Stimulated activated CD4-positive, alpha-beta T cell treated with anti-CD3 and anti-CD28 coated beads, Interleukin-15, amount 100 ng/mL, for 24 hours (primary cell): ENCODE data around the gene MICALL2.

ENCODE experiments used
- DNase-seq: peaks from one replicate; pipeline ENCODE4 v3.0.0-alpha.2; 2020

MICALL2 gene

DNA sequence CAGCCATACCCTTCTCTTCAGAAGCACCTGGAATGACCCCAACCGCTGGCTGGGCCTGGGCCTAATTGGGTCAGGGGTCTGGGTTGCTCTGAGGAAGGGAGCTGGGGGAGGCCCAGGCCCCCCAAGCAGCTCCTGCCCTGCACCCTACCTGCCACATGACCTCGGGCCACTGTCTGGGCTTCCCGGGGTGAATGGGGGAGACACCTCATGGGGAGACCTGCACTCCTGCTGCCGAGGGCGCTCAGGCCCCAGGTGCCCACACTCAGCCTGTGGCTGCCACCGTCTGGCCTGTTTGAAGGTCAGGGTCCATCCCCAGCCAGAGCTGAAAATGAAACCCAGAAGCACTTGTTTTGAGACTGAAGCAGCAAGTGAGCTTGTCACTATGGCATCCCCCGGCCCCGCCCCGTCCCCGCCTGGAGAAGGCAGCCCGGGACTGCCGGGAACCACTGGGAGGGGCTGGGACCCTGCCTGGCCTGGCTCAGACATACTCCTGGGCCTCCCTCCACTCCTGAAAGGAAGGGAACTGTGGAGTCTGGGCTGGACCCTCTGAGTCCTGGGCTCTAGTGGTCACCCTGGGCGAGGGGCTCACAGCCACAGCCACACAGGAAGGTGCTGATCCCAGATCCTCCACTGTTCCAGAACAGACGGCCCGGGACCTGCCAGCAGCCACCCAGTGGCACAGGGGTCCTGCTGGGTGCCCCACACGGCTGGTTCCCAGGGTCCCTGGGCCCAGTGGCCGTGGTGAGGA lies 7.4 kb upstream of the MICALL2 start:
- no peak for DNase-seq

DNA sequence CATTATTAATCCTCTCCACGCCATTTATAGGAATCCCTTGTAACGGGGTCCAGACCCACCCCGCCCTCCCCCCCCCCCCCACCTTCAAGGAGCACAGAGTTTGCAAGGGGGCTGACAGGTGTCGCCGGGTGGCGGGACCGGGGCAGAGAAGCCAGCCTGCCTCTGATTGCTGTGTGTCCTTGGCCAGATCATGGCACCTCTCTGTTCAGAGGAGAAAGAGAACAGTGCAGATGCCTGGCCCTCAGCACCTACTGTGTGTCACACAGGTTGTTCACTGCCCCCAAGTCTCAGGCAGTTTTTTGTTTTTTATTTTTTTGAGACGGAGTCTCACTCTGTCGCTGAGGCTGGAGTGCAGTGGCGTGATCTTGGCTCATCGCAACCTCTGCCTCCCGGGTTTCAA lies 5.4 kb upstream of the MICALL2 start:
- no peak for DNase-seq

DNA sequence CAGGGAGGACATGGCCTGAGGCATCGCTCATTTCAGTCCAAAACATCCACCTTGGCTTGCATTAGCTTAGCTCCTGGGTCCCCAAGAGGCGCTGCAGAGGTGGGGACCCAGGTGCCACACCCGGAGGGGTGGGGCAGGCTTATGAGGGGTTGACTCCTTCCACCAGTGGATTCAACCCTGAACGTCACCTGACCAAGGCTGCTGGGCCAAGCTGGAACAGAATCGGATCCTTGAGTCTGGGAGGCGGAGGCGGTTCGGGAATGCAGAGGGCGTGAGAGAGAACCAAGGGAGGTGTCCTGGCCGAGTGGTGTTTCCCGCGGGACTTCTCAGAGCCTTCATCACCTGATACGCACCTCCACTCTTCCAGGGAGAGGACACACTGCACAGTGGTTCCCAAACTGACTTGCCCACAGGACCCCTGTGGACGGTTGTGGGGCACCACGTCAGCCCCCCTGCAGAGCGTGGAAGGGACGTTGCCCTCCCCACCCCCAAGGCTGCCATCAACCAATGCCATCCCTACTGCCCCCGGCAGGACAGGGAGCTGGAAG lies 4.5 kb upstream of the MICALL2 start:
- no peak for DNase-seq

DNA sequence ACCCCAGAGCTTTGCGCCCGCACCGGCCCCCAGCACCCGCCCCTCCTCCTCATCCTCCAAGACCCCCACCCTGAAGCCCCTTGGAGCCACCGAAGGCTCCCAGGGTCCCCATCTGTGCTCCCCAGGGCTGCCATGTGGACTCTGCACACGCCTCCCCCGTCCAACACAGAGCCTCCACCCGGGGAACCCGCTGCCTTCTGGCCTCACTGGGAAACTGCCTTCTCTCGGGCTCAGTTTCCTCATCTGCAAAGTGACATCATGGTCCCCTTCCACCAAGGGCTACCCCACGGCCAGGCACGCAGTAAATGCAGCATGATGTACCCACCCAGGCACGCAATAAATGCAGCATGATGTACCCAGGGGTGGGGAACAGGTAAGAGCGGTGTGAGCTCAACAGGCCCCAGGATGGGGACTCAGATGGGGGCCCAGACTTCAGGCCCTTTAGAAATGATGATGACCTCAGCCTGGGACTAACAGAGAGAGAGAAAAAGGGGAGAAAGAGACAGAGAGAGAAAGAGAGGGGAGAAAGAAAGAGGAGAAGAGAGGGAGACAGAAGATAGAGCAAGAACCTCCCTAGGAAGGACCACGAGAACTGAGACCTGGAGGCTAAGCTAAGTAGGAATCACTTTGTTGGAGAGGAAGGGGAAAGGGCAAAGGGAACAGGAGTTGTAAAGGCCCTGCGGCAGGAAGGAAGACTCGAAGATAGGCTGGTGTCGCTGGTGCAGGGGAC lies 2.5 kb upstream of the MICALL2 start:
- no peak for DNase-seq

DNA sequence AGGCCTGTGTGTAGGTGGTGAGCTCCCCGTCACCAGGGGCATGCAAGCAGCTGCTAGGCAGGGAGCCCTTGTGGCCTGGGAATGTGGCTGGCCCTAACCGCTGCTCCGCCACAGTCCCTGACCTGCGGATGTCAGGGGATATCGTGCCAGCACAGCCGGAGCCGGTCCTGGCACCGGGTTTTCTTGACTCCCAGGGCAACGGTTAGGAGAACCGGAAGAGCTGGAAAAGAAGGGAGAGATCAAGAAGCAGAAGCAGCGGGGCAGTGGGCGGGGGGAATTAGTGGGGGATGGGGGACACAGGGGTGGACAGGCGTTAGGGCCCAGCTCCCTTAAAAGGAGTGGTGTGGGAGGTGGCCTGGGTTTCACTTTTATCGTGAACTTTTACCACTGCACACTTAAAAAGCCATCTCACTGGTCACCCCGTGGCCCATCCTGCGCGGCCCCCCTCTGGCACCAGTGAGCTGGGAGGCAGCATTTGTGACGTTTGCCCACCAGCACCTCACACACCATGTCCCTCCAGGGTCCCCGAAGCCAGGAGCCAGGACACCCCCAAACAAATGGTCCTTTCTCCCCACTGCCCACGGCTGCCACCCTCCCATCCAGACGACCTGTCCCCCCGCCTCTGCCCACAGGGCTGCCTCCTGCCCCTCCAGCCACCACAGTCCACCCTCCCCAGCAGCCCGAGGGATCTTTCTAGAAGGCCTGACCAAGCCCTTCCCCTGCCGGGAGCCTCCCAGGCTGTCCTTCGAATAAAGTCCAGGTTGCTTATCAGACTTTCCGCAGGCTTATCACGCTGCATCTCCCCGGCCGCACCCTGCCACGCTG lies 1.8 kb upstream of the MICALL2 start:
- no peak for DNase-seq

DNA sequence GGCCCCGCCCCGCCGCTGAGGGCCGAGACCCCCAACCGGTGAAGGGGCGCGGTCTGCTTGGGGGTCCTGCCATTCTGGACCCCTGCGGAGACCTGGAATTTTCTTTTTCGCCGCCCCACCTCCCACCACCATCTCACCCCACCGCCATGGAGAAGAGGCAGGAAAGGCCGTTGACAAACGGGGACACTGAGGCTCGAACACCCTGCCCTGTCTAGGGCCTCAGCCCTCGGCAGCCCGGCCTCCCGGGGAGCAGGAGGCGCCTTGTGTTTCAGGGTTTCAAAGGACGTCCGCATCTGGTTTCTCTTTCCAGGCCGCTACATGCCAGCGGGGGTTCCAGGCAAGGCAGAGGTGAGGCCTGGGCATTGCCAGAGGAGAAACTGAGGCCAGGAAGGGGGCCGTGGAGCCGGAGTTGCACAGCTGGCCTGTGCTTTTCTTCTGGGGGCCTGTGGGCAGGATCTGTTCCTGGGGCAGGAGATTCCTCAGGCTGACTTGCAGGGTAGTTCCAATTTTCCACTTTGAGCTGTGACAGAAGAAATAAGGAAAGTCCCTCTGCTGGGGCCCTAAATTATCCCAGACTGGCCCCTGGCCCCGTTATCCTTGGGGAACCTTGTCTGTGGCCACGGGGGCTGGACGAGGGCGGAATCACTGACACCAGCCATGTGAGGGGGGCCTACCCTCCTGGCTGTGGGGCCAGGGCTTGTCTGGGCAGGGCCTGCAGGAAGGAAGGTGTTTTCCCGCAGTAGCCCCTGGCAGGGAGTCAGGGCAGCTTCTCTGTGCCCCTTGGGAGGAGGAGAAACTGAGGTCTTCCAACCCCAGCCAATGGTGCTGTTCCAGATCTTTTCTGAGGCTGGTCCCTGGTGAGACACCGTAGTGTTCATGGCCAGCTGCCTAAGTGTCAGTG lies 900 bp upstream of the MICALL2 start:
- DNase-seq: peak; percentile 23

DNA sequence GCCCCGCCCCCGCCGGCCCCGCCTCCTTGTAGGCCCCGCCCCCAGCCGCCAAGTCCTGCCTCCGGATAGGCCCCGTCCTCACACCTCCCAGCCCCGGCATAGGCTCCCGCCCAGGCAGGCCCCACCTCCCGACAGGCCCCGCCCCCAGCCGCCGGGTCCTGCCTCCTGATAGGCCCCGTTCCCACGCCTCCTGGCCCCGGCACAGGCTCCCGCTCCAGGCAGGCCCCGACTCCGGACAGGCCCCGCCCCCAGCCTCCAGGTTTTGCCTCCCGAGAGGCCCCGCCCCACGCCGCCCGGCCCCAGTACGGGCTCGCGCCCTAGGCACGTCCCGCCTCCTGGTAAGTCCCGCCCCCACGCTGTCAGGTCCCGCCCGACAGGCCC lies 232 bp upstream of the MICALL2 start:
- DNase-seq: peak; percentile 98

DNA sequence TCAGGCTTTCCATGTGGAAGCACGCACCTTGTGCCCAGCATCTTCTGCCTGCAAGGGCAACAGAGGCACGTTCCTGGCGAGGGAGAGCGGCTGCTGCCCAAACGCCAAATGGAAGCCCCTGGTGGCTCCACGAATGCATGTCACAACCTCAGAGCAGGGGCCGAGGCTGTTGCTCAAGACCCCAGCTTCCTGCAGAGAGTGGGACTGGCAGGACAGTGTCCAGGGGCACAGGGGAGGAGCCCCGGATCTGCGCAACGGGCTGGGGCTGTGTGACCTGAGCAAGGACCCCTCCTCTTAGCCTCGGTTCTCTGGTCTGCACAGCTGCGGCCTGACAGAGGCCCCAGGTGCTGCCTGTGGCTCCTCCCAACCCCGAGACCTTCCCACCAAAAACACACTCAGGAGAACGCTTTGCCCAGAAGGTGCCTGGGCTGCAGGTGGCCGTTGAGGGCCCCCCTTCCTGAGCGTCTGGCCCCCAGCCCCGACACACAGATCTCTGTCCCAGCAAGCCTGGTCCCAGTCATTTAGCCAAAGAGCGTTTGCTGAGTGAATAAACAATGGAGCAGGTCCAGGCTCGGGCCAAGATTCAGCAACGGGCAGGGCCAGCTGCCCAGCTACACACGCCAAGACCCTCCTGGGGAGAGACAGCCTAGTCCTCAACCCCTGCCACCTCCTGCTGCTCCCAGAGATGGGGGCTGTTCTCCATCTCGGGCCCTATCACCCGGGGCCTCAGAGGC lies 1.2 kb downstream of the MICALL2 start:
- no peak for DNase-seq

DNA sequence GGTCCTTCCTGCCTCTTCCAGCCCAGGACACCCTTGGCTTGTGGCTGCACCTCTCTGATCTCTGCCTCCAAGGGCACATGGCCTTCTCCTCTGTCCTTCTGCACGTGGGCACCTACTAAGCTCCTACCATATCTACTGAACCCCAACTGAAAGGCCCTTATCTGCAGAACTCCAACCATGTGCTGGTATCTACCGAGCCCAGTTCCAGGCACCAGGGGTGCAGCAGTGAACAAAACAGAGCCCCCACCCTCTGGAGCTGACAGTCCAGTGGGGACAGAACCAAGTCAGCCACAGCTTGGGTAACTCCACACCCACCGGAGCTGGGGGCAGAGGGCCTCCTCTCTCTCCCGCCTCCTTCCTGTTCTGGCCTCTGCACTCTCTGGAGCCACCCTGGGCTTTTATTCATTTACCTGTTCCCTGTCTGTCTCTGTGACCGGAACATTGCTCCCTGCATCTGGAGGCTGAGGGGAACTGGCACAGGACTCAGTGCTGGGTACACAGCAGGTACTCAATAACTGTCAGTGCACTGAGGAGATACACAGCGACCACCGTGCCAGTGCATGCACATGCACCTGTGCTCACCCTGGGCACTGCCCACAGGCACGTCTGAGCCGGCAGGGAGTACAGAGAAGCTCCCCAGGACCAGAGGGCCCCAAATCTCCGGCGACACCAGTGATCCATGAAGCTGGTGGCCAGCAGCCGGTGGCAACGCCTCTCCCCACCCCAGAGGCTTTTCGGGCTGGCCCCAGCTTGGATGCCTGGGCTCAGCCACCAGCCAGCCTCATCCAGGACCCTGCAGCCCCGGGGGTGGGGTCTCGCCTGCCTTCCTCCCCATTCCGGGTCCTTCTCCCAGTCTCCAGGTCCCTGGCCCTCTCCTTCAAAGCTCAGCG lies 2.0 kb downstream of the MICALL2 start:
- no peak for DNase-seq

DNA sequence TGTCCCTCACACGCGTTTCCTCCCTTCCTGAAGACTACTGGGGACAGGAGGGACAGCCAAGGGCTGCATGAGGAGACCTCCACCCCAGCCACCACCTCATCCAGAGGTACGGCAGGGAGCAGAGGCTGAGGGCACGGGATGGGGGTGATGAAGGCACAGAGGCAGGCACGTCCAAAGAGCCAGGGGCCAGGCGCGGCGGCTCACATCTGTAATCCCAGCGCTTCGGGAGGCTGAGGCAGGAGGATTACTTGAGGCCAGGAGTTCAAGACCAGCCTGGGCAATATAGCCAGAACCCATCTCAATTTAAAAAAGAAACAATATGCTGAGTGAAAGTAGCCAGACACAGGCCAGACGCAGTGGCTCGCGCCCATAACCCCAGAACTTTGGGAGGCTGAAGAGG lies 3.3 kb downstream of the MICALL2 start:
- DNase-seq: no peak

DNA sequence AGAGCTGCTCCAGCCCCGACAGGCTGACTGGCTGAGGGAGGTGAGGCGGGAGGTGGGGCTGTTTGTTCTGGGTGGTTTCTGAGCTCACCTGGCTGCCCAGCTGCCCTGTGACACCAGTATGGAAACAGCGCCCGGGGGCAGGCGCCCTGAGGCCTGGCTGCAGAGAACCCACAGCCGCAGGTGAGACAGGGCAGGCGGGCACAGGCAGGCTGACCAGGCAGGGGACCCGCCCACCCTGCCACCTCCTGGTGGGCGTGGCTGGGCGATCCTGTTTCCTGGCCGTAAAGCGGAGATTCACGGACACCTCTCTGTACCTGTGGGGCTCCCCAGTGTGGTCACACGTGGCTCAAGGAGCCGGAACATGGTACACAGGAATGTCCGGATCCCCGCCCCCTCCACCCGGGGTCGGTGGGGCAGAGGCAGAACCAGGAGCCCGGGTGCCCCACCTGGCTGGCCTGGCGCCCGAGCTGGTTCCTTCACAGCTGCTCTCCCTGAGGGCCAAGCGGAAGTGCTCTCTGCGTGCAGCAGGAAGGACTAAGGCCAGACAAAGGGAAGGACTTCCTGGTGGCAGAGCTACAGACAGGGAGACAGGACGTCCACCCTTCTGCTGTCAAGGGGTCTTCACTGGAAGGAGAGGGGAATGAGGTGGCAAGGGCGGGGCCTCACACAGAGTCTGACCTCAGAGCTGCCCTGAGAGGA lies 3.9 kb downstream of the MICALL2 start:
- DNase-seq: no peak

DNA sequence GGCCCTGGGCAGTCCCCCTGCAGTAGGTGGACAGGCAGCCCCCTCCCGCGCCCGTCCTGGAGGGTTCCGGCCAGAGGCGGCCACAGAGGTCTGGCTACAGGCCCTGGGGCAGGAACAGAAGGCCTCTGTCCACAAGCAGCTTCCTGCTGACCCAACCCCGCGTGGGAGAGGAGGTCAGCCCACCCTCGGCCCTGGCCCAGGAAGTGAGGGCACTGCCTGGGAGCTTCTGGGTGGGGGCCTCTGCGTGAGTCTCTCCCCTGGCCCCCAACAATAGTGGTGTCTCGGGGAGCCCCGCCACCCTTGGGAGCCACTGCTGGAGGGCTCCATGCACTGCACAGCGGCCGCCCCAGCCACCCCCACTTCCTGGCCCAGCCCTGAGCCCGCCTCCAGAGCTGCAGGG lies 4.7 kb downstream of the MICALL2 start:
- no peak for DNase-seq

DNA sequence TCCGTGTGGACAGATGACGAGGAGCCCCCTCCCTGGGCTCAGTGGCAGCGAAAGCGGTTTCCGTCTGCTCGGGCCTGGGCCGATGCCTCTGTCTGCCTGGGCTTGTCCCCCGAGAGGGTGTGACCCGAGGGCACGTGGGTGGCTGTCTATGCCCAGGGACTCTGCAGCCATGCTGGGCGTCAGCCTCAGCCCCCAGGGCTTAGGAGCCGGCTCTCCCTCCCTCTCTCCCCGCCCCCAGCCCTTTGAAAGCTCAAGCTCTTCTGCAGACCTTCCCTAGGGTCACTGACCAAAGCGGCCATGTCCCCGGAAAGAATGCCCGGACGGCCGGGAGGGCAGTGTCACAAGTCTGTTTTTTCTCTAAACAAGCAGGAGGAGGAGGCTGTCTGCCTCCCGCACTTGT lies 7.1 kb downstream of the MICALL2 start:
- DNase-seq: no peak

DNA sequence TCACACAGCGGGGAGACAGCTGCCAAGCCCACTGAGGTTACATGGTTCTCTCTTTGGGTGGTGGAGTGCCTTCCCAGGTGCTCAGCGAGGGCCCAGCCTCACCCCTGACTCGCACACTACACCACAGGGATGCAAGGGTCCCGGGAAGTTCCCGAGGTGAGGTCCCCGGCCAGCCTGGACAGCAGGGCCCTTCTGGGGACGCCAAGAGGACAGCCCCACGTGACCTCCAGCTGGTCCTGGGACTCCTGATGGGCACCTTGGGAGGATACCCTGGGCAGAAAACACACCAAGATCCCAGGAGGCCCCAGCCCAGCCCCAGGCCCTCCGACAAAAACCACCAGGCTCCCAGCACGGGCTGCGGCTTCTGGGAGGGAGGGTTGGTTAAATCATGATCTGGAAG lies 8.3 kb downstream of the MICALL2 start:
- DNase-seq: no peak

DNA sequence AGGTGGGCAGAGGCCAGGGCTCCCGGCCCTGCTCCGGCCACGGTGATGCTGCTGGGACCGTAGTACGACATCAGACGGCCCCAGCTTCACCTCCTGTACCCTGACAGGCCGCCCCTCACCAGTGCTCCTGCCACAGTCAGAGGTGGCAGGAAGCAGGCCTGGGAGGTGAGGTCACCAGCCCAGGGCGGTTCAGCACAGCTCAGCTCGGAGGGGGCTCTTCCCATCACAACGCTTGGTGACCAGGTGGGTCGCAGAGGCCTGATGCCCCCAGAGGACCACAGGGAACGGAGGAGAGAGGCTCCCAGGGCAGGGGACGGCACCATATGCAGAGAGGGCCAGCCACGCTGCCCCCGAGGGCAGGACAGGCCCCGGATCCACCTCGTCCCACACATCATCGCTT lies 8.8 kb downstream of the MICALL2 start:
- no peak for DNase-seq

DNA sequence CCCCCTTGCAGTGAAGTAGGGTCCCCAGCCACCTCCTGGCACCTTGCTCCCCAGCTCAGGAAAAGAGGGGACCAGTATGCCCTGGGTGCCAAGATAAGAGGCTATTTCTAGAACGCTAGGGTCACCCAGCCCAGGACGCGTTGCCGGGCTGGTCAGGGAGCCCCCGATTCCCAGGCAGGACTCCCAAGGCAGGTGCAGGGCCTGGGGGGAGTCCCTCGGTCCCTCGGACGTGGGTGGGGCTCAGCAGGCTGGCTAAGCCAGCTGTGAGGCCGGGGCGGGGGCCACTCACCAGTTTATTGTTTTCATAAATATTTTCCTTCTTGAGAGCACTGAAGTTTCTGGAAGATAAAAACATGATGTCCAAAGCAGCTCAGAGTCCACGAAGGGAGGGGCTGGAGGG lies 9.3 kb downstream of the MICALL2 start:
- DNase-seq: no peak

DNA sequence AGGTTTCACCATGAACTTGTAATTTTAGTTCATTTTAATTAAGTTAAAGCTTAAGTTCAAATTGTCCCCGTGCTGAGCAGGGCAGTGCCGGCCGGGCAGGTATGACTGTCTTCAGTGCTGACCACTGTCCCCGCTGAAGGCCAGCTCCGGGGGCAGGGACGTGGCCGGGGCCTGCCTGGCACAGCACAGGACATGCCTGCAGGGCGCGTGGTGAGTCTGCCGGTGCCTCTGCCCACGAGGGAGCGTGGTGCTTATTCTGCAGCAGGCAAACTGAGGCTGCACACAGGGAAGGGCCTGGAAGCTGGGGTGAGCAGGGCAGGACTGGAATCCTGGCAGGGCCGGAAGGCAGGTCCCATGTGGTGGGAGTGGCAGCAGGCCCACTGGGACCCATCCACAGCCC lies 9.8 kb downstream of the MICALL2 start:
- no peak for DNase-seq

DNA sequence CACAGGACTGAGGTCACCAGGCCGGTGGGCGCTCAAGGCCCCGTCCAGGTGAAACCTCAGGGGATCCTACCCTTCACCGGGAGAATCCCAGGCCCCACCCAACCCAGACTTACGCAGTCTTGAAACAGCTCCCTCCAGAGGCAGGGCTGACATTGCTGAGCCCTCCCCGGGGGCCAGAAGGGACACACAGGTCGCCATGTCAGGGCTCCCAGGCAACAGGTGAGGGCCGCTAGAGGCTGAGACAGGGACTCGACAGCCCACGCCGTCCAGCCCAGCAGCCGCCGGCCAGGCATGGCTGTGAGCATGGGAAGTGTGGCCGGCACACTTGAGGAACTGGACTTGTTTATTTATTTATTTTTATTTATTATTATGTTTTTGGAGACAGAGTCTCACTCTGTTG lies 10.3 kb downstream of the MICALL2 start:
- DNase-seq: no peak

DNA sequence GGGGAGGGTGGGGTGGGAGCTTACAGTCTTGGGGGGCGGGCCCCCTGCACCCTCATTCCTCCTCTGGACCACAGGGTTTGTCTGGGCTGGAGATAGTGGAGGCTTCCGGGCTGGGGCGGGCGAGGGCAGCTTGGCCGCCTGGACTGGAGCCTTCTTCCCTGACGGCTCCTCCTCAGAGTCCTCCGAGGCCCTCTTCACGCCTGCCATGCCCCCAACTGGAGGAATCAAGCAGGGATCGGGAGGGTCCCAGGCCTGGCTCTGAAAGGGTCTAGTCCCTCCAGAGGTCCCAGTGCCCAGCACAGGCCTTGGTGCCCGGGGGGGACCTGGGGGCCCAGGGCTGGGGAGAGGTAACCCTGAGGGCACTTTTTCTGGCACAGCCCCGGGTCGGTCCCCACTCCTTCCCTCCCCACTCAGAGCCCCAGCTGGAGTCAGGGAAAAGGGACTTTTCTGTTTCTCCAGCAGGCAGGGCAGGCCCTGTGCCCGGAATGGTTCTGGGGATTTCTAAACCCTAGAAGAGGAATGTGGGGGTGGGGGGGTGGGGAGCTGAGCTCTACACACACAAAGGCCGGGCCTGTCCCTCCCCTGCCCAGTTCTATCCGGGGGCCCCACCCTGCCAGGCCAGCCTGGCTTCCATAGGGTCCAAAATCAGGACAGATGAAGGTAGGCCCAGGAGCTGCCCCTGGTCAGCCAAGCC lies 11.6 kb downstream of the MICALL2 start:
- no peak for DNase-seq
